ENCODE measurements around the gene ETV1.

GRCh38 chr7:13890793-13891192 lies 98.7 kb downstream of the ETV1 start:
- TF ChIP-seq CTCF (IDR thresholded peaks at IDR 0.05; ENCODE audit: low read depth, low read length), result no peak
- TF ChIP-seq POLR2A (IDR thresholded peaks at IDR 0.05; ENCODE audit: extremely low read depth, insufficient read length), result no peak

Data from NB4 (cell line).